D721Med (cell line): ENCODE results near the gene GTF3C5.
"Not testable (repeated sequence)": the region's sequence is repeated elsewhere in the genome, so short reads cannot be mapped to it uniquely, and the experiment has no call there.

Source experiments
- DNase-seq: peaks from one replicate; pipeline ENCODE4 v3.0.0; 2011; ENCODE audit warnings: low spot score; ENCODE audit not compliant: insufficient read length
- FAIRE-seq: peaks from 2 replicates; lab custom pipeline; 2011; peaks lifted over from hg19 to GRCh38; lab: Jason Lieb, UNC
- CTCF ChIP-seq: IDR thresholded peaks from 2 replicates; pipeline ENCODE4 v1.5.1; 2012; ENCODE audit warnings: mild to moderate bottlenecking, control low read depth; ENCODE audit not compliant: insufficient read depth; ENCODE audit errors: missing control alignments

GTF3C5 gene

GRCh38 chr9:133086894-133087293 is 56.1 kb downstream of the GTF3C5 start:
- DNase-seq (no peak), FAIRE-seq (no peak)
- no peak for TF ChIP-seq CTCF

GRCh38 chr9:133087429-133088145 is 56.8 kb downstream of the GTF3C5 start:
- DNase-seq: no peak
- no peak for TF ChIP-seq CTCF
- FAIRE-seq: no peak

GRCh38 chr9:133088146-133088750 is 57.5 kb downstream of the GTF3C5 start:
- DNase-seq (no peak), FAIRE-seq (no peak)
- no peak for TF ChIP-seq CTCF

- no peak for DNase-seq
- no peak for FAIRE-seq
- no peak for TF ChIP-seq CTCF
These were observed 58.0 kb downstream of the GTF3C5 start for GRCh38 chr9:133088756-133089155.

GRCh38 chr9:133089271-133089671 is 58.5 kb downstream of the GTF3C5 start:
- TF ChIP-seq CTCF: no peak
- DNase-seq (no peak), FAIRE-seq (no peak)

- no peak for FAIRE-seq
- DNase-seq: no peak
- no peak for TF ChIP-seq CTCF
These were observed 59.4 kb downstream of the GTF3C5 start for GRCh38 chr9:133090187-133090586.

GRCh38 chr9:133090752-133091385 is 60.1 kb downstream of the GTF3C5 start:
- FAIRE-seq: no peak
- no peak for TF ChIP-seq CTCF
- no peak for DNase-seq

GRCh38 chr9:133094351-133094750 is 63.6 kb downstream of the GTF3C5 start:
- FAIRE-seq, DNase-seq: not testable (repeated sequence)
